HG03095 (cell line): ENCODE results near the gene CNTN1.
"Not testable (repeated sequence)": the region's sequence is repeated elsewhere in the genome, so short reads cannot be mapped to it uniquely, and the experiment has no call there.

Experiments used
- ATAC-seq: cut with Tn5 transposase; IDR thresholded peaks from one replicate; pipeline ENCODE4 v1.9.1; 2021; ENCODE audit warnings: moderate library complexity; ENCODE audit not compliant: unreplicated experiment

CNTN1 gene

DNA sequence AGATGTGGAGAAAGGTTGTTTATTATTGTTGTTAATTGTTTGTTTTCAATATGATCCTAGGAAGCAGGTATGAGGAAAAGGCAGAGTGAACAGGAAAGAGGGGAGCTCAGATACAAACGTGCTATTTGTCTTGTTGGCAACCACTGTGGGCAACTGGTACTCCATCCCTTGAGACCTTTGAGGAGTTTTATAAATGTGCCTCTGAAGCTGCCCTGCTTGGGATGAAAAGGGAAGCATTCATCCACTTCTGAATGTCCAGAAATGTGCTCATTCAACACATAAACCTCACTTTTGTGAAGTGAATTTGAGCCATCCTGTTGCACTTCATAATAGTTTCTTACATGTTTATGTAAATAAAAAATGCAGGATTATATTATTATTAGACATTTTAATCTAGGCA lies 331.6 kb downstream of the CNTN1 start:
- ATAC-seq, result no peak

DNA sequence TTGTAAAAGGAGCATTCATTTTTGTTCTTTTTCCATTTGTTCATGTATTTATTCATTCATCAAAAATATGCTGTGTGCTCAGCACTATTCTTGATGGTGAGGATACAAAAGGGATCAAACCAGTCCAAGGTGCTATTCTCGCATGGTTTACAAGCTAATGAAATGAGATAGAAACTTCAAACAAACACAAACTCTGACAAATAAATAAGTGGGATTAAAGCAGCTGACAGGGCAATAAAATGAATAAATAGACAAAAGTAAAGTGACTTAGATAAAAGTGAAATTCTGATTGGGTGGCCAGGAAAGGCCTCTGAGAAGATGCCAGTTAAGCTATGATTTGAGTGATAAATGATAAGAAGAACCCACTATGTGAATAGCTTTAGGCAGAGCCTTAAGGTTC lies 333.9 kb downstream of the CNTN1 start:
- no peak for ATAC-seq

DNA sequence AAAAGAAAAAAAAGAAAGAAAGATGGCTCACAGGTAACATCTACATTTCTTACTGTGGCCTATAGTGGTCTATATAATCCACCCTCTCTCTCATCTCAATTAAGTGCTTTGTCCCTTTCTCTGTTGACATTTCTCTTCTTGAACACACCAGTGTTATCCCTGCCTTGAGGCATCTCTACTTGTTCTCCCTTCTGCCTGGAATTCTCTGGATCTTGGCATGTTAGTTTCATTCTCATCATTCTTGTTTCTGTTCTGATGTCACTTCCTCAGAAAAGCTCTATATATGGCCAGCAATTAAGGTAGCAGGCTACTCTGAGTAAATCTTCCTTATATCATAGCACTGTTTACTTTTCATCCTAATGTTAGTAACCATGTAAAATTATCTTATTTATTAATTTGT lies 340.1 kb downstream of the CNTN1 start:
- ATAC-seq, result no peak

DNA sequence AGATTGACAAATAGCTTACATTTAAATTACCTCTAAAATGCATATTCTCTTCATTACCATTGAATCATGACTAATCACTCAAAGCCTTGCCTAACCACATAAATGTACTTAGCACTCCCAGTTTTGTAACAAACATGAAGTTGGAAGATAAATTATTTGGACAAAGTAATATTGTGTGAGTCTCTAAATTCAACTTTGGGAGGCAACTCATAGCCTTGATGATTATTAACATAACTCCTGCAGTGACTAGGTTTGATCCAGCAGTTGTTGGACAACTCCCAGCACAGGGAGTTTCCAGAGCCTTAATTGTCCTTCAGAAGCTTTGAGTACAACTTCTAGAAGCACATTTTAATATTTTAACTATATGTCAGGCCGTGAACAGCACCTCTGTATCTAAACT lies 342.4 kb downstream of the CNTN1 start:
- no peak for ATAC-seq

DNA sequence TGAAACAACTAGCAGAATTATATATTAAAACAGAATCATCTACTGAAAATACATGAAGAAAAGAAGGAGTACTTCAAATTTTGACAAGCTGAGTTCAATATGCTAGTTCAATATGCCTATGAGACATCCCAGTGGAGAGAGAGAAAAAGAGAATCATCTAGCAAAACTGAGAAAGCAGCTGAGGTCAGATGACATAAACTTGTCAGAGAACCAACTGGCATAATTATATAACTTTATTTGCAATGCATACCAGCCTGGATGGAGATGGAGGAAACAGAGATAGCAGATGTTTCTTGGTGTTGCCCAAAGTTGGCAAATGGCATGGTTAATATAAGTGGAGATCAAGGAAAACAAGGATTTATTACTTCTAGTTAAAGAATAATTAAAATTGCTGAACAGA lies 347.2 kb downstream of the CNTN1 start:
- ATAC-seq, result no peak

DNA sequence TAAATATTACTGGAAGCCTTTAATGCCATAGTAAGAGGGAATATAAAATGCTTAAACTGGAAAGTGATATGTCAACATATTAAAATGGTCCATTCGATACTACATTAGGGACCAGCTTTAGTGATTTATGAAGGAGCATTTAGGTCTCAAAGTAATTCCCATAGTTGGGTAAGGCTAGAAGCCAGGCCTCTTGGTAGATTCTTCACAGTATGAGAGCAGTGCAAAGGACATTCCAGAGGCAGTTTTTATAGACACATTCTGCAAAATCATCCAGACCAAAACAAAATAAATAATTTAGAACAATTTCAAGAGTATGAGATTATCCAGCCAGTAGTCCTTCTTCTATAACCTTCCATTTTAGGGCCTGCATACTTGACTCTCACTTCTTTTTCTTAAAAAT lies 353.3 kb downstream of the CNTN1 start:
- no peak for ATAC-seq

DNA sequence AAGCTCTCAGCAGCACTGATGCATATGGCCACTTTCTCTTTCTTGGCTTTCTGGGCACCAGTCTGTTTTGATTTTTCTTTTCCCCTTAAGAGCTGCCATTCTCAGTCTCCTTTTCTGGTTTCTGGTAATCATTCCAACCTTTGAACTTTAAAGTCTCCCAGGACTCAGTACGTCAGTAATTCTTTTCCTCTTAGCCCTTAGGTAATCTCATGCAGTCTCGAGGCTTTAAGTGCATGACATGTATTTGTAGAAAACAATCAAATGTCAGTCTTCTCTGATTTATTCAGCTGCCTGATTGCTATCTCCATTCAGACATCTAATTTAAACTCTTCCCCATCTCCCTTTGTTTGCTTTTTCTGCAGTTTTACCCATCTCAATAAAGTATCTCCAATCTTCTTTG lies 356.8 kb downstream of the CNTN1 start:
- no peak for ATAC-seq

DNA sequence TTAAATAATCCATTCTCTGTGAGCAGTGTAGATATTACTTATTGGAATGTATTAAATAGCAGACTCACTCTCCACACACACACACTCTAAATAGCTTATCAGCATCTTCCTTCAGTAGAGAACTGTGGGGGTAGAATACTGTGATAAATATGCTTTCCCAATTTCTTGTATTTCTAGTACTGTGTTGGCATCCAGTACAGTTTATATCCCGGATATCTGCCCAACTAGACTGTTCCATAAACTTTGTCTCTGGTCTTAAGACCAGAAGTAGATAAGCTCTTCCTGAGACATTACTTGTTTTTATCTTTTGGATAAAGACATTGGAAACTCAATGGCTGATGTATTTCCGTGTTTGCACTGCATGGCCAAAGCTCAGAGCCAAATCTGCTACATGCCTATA lies 359.7 kb downstream of the CNTN1 start:
- no peak for ATAC-seq

DNA sequence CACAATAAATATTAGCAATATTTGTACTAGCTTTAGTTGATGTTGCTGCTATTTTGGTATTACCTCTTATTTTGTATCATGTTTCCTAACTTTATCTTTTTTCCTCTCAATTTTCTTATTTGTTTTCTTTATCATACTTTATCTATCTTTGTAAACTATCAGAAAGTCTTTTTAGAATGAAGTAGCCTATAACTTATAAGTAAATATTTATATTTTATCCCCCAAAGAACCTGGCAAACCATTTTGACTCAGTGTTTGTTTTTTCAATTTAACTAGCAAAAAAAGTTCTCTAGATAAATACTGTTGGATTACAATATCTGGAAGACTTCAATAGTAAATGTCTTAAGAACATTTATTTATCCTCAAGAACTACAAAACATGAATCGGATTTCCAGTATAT lies 360.2 kb downstream of the CNTN1 start:
- no peak for ATAC-seq

DNA sequence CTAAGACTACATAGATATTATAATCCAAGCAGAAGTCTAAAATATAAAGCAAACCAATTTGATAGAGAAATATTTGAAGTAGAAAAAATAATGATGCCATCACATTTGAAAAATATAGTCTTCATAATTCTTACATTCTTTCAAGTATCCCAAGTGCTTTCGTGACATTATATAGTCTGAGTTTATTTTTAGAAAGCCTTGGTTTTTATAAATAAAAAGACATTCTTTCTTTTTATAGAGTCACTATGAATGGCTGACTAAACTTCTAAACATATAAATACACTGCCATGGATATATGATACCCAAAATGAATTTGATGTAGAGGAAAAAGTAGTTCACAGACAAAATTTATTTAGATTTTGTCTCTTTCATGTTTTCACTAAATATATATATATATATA lies 360.8 kb downstream of the CNTN1 start:
- ATAC-seq, result no peak

DNA sequence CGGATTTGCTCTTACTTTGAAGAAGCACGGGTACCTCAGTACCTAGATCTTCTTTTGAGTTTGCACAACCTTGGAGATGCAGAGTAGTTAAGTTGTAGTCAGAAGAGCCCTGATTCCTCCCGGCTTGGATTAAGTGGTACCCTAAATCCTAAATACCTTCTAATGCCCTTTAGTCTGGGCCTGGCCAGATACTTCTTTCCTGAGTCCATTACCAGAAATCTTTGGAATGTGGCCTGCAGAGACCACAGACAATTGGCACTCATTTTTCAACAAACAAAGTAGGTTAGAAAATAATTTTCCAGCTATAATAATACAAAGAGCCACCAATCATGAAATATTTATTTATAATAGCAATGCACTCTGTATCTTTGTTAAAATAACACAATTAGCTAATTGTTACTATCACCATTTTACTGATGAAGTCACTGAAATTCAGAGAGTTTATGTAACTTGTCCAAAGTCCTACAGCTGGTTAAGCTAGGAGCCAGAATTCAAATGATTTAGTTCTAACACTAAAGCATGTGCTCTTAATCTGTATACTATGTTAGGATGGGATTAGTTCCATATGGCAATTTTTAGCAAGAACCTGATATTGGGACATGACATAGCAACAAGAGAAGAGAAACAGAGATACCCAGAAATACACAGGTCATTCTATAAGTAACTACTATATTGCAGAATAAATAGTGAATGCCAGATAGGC lies 363.8 kb downstream of the CNTN1 start:
- ATAC-seq, result no peak

DNA sequence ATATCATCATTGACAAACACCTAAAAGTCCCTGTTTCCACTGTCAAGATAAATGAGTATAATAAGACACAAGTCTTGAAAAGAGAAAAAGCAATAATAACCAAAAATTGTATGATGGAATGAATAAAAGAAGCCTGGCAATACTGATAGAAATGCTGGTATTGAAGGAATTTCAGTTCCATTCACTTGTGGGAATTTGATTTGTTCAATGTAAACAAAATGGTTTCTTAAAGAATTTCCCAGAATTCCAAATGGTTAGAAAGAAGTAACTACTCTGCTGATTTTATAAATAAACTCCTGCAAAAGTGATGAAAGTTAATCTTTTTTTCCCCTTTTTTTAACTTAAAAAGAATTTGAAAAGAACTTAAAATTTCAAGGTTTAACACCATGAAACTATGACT lies 366.0 kb downstream of the CNTN1 start:
- ATAC-seq, result no peak

DNA sequence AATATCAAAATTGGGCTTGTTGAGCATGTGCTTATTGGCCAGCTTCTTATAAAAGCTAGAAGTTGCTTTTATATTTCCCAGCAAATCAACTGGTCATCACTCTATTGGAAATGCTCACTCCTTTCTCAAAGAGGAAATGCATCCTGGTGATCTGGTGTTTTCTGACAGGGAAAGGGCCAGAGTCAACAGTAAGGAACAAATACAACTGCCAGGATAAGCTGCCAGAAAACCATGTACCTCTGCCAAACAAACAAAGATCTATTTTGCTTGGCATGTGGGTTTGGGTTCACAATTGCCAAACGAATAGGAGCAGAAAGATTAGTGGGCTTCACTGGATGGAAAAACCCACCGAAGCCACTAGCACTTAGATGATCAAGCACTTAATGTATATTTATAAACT lies 369.0 kb downstream of the CNTN1 start:
- no peak for ATAC-seq

DNA sequence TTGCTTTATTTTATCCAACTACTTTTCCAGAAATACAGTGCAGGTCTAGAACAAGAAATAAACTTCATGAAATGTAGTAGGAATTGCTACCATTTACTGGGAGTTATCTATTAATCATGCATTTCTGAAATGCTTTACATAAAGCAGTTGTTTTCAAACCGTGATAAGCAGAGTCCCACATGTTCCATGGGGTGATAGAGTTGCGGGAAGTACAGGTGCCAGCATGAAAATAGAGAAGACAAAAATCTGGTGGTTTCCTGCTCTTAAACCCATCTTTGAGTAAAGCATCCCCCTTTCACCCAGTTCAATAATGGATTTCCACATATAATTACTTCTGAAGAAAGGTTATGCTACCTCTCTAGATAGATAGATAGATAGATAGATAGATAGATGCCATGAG lies 372.2 kb downstream of the CNTN1 start:
- no peak for ATAC-seq

DNA sequence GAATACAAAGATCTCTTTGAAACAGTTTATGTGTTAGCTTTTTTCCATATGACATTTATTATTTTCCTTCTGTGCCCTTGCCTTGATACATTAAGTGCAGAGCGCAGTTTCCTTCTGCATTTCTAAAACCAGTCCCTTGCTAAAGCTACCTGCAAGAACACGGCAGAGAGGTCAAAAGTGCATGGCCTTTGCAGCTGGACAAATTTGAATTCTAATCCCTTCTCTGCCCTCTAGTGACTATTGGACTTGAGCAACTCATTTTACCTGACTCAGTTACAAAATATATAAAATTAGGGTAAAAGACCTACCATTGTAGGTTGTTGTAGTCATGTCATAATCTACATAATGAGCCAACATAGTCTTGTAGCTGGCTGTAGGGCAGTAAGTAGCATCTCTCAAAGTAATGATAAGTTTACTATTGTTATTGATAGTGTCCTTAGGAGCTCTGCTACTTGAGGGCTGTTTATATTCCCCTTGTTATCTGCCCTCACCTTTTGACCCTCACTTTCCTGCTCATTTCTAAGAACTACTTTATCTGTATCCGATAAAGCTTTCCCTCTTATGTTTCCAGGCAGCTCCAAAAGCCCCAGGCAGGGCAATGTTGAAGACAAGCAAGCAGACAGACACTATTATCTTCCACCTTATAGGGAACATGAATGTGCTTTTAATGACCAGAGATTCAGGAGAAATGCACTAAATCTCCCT lies 375.9 kb downstream of the CNTN1 start:
- no peak for ATAC-seq

DNA sequence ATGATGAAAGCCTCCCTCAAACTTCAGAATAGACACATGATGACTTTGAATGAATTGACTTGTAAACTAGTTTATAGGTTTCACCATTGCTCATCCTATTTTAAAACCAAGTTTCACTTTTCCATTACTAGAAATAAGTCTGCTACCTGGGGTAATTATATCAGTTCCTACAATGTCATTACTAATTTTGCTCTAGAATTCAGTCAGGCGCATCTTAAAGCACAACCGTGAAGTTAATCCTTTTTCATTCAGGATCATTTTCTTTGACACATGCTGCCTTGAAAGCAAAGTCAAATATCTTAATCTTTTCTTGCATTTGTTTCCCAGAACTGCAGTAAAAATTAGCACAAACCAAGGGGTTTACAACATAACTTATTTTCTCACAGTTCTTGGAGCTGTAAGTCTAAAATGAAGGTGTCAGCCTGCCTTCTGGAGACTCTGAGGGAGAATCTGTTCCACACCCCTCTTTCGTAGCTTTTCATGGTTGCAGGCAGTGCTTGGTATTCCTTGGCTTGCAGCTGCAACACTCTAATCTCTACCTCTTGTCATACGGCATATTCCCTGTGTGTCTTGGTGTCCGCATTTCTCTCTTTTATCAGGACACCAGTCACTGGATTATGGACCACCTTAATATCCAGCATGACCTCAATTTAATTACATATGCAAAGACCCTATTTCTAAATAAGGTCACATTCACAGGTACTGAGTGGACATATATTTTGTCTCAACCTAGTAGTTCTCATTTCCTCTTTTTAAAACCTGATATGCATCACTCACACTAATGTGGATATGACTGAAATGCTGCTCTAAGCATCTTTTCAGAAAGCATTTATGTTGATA lies 381.6 kb downstream of the CNTN1 start:
- no peak for ATAC-seq

DNA sequence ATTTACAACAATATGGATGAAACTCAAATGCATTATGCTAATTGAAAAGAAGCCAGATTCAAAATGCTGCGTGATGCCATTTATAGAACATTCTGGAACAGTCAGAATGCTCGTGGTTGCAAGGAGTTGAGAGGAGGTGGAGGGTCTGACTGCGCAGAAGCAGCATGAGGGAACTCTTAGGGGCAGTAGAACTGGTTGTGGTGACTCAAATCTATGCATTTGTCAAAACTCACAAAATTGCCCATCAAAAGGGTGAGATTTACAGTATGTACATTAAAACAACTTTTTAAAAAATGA lies 382.2 kb downstream of the CNTN1 start:
- no peak for ATAC-seq

DNA sequence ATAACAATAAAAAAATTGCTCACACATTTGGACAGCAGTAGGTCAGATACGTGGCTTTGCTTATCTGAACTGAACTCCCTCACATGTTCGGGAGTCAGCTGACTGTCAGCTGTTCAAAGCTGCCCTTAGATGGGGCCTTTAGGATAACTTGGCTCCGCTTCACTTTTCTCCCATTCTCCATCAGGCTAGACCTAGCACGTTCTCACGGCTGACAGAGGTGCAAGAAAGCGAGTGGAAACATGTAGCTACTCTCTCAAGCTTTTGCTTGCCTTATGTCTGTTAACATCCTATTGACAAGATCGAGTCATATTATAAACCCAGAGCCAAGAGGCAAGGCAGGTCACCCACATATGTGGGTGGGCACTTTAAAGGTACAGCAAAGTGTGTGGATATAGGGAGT lies 383.9 kb downstream of the CNTN1 start:
- no peak for ATAC-seq

DNA sequence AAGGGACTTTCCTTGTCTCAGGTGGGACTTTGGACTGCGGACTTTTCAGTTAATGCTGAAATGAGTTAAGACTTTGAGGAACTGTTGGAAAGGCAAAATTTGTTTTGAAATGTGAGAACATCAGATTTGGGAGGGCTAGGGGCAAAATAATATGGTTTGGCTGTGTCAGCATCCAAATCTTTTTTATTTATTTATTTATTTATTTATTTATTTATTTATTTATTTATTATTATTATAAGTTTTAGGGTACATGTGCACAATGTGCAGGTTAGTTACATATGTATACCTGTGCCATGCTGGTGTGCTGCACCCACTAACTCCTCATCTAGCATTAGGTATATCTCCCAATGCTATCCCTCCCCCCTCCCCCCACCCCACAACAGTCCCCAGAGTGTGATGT lies 389.0 kb downstream of the CNTN1 start:
- not testable (repeated sequence) for ATAC-seq

DNA sequence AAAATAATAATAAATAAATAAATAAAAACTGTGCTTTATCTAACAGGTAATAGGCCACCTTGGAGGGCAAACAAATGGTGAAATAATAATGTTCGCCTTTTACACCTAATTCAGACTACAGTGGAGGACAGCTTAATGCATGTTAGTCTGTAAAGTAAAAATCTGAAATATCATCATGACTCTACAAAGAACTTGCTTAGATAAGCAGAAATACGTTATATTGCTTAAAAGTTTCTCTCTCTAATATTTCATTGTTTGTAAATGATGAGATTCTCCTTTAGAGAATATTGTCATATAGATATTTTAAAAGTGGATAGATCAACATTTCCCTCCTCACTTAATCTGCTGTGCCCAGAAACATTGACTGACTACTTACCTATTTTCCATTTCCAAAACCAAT lies 397.2 kb downstream of the CNTN1 start:
- ATAC-seq, result no peak

DNA sequence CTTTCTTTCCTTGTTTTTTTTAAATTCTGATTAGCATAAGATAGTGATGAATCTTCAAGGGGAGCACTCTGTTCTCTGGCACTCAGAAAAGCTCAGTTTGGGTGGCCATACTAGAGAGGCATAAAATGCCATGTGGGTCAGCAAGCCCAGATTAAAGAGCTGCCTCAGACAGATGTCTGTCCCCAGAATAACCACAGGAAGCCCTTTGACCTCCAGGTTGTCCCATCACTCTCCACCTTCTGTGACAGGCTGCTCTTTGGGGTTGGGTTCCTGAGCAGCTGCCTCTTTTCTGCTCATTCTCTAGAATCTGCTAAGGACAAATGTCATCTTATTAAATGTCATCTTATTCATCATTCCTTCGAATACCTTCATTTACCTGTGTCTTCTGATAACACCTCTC lies 399.9 kb downstream of the CNTN1 start:
- no peak for ATAC-seq

DNA sequence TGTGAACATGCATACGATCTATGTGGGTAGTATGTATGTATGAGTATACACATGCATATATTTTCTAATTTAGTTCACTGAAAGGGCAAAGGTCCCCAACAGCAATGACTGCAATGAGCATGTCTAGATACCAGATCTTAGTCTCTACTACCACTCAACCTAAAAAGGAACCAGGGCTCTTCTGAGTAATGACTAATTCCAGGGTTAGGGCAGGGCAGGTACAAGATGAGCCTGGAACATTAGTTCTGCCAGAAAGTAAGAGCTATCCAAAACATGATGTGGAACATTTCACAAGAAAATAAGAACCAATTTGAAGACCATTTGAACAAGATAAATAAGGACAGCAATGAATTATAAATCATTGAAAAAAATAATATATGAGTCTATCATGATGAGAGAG lies 404.6 kb downstream of the CNTN1 start:
- ATAC-seq, result no peak
